HL-60/S4 treated with retinoic acid at 250 ng/mL for 4 days and 3 days (cell line): ENCODE measurements around the gene TAF3.

ENCODE experiments used
- in situ Hi-C: fragments of 300-500 bp; cut with MboI; formaldehyde crosslinking; loops from 2 replicates; pipeline ENCODE4 v1.7.0; 2022; ENCODE audit warnings: low sequenced_read_pairs

The TAF3 gene

DNA sequence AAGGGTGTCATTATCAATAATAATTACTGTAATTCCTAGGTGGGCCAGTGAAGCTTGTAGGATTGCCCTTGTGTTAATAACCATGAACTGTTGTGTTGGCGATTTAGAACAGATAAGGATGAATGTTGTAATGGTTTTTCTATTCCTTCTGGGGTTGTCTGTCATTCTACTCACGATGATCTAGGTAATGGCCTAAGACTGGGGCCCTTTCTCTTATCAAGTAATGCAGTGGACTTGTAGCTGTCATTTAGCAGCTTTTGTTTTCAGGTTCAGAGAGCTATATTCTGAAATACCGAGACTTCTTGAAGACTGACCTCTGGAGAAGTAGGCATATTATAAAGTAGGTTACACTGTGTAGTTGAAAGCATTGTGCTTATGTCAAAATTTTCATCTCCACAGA, 110.2 kb downstream of the TAF3 start:
- in situ Hi-C loops: no loop called here

DNA sequence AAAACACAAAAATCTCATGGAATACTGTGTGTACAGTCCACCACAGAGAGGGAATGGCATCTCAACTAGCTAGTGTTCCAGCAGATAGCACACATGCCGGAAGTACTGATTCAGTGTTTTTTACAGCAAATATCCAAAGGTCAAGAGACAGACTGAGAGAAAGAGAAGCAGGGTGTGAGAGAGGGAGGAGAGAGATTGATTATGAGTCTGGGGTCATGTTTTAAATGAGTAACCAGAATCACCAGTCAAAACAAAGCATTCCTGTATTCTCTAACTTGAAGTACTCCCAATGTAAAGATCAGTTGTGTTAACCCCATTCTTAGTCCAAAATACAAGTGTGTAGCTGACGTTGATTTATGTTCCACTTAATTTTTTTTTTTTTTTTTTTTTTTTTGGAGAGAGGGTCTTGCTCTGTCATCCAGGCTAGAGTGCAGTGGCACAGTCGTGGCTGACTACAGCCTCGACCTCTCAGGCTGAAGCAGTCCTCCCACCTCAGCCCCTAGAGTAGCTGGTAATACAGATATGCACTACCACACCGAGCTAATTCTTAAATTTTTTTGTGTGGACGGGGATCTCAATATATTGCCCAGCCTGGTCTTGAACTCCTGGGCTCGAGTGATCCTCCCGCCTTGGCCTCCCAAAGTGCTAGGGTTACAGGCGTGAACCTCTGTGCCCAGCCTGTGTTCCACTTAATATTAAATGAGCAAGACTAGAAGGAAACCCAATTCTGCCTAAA, 114.2 kb downstream of the TAF3 start:
- in situ Hi-C loops: no loop called here

DNA sequence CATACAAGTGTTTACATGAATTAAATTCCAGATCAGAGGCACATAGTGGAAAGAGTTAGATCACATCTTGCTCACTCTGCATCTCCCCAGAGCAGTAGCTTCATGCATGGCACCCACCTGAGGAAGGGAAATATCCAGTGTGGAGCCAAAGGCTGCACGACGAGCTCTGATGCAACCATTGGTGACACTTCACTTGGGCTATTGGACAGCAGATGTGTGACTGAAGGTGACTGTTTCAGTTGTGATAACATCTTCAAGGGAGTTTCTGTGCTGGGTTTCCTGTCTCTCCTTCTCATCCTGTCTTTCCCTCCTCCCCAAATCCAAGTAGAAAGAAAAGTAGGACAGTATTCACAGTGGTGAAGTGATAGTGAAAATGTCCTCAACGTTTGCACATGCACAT, 115.0 kb downstream of the TAF3 start:
- in situ Hi-C loops: no loop called here

DNA sequence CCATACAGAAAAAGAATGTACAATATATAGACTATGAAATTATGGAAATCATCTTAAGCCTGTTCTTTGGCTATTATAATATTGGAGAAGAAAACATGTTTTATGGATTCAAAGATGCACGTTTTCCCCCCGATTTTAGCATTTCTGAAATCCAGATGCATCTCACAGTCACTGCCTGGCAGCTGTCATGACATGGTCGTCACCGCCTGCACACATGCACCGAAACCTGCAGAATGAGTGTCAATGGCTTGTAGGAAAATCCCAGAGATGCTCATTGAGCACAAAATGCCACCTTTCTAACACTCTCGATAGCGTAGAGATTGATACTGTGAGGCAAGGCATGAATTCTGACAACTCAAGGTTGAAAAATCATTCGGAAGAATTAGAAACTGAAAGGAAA, 115.5 kb downstream of the TAF3 start:
- in situ Hi-C loops: no loop called here

DNA sequence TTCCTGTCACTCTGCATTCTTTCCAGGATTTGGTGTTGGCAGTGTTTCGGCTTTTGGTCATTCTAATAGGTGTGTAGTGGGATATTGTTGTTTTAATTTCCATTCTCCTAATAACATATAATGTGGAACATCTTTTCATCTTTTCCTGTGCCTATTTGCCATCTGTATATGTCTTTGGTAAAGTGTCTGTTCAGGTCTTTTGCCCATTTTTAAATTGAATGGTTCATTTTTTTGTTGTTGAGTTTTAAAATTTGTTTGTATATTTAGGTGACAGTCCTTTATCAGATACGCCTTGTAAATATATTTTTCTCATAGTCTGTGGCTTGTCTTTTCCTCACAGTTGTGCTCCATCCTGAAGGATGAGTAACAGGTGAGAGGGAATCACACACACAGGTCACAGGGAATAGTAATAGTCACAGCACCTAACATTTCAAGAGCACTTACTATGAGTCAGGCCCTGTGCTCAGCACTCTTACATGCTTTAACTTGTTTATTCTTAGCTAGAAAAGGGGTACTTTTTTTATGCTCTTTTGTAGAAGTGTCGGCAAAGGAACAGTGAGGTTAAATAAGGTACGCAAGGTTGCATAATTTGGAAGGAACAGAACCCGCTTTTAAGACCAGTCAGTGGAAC, 119.1 kb downstream of the TAF3 start:
- in situ Hi-C loops: no loop called here

- in situ Hi-C loops: no loop called here
These were observed 123.3 kb downstream of the TAF3 start for GRCh38 chr10:7941576-7941975.

GRCh38 chr10:7942316-7942715, 124.0 kb downstream of the TAF3 start:
- in situ Hi-C loops: no loop called here

- in situ Hi-C loops: no loop called here
These were observed 124.6 kb downstream of the TAF3 start for GRCh38 chr10:7942859-7943258.

- in situ Hi-C loops: no loop called here
These were observed 125.8 kb downstream of the TAF3 start for GRCh38 chr10:7944215-7944480.

GRCh38 chr10:7944537-7944936, 126.2 kb downstream of the TAF3 start:
- in situ Hi-C loops: no loop called here

DNA sequence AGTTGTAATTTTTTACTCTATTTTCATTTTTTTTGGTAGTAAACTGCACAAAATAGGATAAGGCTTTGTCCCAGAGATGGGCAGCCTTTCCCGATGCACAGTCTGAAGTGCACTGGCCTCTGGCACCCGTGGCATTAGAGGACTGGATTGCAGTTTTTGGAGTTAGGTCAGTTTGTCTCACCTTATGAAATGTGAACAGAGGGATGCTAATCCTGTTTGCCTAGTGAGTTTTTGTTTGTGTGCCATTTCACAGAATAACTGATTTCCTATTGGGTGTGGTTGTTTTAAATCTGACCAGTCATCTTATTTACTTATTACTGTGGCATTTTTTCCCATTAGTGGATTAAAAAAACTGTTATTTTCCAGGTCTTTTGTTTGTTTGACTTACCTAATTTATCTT, 126.7 kb downstream of the TAF3 start:
- in situ Hi-C loops: no loop called here

GRCh38 chr10:7945469-7946187, 127.3 kb downstream of the TAF3 start:
- in situ Hi-C loops: no loop called here

DNA sequence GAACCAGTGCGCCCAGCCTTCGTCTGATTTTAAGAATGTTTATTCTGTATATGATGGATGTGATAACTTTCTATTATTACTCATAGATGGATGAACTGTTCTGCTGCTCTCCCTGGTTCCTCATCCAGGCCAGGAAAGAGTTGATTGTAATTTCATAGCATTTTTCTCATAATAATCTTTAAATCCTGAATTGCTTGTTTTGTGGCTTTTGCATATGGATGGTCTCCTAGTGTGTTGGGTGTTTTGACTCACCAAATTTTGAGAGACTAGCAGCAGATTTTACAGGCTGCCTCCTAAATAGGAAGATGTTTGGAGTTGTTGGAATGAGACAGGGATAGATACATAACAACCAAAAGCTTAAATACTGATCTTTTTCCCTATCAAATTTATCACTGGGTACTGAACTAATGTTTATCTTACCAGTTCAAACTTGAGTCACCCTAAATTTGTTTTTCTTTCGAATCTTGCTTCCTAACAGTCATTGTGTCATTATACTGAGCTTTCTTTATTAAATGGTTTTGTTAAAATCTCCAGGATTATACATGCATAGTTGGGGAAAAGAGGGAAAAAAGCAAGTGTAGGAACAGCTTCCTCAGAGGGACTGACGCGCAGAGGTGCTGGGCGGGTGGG, 130.2 kb downstream of the TAF3 start:
- in situ Hi-C loops: no loop called here

- in situ Hi-C loops: no loop called here
These were observed 132.9 kb downstream of the TAF3 start for GRCh38 chr10:7950981-7951847.

- in situ Hi-C loops: no loop called here
These were observed 134.0 kb downstream of the TAF3 start for GRCh38 chr10:7952266-7952665.

GRCh38 chr10:7953447-7953846, 135.1 kb downstream of the TAF3 start:
- in situ Hi-C loops: no loop called here

GRCh38 chr10:7955446-7955845, 137.1 kb downstream of the TAF3 start:
- in situ Hi-C loops: no loop called here

DNA sequence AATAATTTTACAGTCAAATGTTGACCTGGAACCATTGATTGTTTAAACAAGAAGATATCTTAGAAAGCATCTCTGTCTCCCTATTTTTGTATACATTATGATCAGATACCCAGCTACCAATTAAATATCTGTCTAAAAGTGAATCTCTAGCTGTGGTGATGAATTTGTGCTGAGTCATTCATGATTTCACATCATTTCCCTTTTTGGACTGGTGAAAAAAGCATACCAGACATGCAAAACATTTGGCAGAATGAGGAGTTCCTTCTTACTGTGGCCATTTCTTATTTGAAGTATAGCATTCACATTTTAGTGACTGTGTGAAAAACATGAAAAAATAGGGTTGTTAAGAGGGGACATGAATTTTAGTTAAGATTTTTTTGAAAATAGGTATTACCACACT, 138.2 kb downstream of the TAF3 start:
- in situ Hi-C loops: no loop called here

GRCh38 chr10:7957591-7957990, 139.3 kb downstream of the TAF3 start:
- in situ Hi-C loops: no loop called here

DNA sequence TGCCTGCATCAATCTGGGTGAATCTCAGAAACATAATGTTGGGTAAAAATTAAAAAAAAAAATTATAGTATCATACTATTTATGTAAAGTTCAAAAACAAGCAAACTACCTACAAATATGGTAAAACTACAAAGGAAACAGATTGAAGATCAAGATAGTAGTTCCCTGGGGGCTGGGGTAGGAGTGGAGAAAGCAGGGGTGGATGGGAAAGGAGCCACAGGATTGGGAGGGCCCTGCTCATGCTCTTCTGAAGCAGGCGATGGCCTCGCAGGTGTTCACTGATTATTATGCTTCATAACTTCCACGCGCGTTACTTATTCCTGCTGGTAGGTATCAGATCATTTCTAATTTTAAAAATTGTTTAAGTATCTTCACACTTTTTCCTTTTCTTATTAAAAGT, 140.1 kb downstream of the TAF3 start:
- in situ Hi-C loops: no loop called here

DNA sequence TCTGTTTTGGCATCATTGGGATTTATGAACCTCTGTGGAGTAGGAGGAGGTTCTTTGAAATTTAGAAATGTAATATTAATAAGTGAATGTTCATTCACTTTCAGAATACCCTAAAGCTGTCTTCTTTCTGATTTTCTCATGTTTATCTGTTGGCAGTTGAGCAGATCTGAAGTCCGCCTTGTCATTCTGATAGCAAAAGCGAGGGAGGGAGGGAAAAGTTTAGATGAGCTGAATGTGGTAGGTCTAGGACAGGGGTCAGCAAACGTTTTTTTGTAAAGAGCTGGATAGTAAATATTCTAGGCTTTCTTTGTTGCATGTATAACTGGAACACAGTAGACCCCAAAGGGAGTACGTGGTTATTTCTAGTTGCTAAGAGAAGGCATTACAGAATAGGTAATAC, 141.8 kb downstream of the TAF3 start:
- in situ Hi-C loops: no loop called here
